ENCODE data around the gene SULT2B1. TPM values are rescaled to one million over a fixed set of nuclear protein-coding genes. Genes with fewer than 3 reads are reported as not detected.
"Not testable (repeated sequence)": the region's sequence is repeated elsewhere in the genome, so short reads cannot be mapped to it uniquely, and the experiment has no call there.

Gene SULT2B1
- total RNA-seq, 2 experiments from 2014 or later: not detected

DNA sequence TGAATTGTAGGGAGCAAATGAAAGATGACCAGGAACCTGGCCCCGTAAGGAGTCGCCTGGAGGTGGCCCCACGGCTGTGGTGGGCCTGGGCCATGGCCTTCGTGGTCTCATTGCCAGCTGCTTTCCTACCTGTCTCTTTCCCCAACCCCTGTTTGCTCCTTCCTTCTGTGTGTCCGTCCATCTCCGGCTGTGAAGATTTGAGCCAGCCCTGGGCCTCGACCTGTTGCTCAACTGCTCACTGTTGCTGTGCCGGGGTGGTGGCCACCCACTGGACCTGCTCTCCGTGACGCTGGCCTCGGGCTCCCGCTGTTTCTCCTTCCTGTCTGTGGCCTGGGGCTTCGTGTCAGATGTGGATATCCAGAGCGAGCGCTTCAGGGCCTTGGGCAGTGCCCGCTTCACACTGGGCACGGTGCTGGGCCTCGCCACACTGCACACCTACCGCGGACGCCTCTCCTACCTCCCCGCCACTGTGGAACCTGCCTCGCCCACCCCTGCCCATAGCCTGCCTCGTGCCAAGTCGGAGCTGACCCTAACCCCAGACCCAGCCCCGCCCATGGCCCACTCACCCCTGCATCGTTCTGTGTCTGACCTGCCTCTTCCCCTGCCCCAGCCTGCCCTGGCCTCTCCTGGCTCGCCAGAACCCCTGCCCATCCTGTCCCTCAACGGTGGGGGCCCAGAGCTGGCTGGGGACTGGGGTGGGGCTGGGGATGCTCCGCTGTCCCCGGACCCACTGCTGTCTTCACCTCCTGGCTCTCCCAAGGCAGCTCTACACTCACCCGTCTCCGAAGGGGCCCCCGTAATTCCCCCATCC, 76.7 kb downstream of the SULT2B1 start:
- Mint-ChIP-seq H3K36me3 (peaks cover 9% of the 10 kb centered on the region), H3K4me3 (no peak overlapping the region), H3K4me1 (ENCODE audit: low read depth) (peaks cover 38% of the 10 kb centered on the region), H3K27ac (no peak overlapping the region), H3K9me3 (no peaks in the 10 kb centered on the region), H3K27me3 (no peaks in the 10 kb centered on the region)
- ChIA-PET CTCF (no interaction called here), POLR2A (no interaction called here)
- intact Hi-C loops (cut with micrococcal nuclease): no loop called here
- no peak for DNase-seq

GRCh38 chr19:48629297-48629598, 77.3 kb downstream of the SULT2B1 start:
- intact Hi-C loops (cut with micrococcal nuclease): no loop called here
- Mint-ChIP-seq H3K9me3 (no peaks in the 10 kb centered on the region), H3K4me1 (ENCODE audit: low read depth) (peaks cover 37% of the 10 kb centered on the region), H3K36me3 (peaks cover 7% of the 10 kb centered on the region), H3K27me3 (no peaks in the 10 kb centered on the region), H3K27ac (no peak overlapping the region), H3K4me3 (no peak overlapping the region)
- CTCF ChIA-PET: no interaction called here
- POLR2A ChIA-PET: no interaction called here
- no peak for DNase-seq

DNA sequence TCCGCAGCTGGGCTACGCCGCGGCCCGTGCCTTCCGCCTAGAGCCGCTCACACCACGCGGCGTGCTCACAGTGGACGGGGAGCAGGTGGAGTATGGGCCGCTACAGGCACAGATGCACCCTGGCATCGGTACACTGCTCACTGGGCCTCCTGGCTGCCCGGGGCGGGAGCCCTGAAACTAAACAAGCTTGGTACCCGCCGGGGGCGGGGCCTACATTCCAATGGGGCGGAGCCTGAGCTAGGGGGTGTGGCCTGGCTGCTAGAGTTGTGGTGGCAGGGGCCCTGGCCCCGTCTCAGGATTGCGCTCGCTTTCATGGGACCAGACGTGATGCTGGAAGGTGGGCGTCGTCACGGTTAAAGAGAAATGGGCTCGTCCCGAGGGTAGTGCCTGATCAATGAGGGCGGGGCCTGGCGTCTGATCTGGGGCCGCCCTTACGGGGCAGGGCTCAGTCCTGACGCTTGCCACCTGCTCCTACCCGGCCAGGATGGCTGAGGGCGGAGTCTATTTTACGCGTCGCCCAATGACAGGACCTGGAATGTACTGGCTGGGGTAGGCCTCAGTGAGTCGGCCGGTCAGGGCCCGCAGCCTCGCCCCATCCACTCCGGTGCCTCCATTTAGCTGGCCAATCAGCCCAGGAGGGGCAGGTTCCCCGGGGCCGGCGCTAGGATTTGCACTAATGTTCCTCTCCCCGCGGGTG, 77.8 kb downstream of the SULT2B1 start:
- CTCF ChIA-PET: no interaction called here
- Mint-ChIP-seq H3K4me1 (ENCODE audit: low read depth) (peaks cover 37% of the 10 kb centered on the region), H3K27ac (no peak overlapping the region), H3K9me3 (no peaks in the 10 kb centered on the region), H3K4me3 (no peak overlapping the region), H3K27me3 (no peaks in the 10 kb centered on the region), H3K36me3 (peaks cover 7% of the 10 kb centered on the region)
- peak; percentile 34 for DNase-seq
- intact Hi-C loops (cut with micrococcal nuclease): no loop called here
- POLR2A ChIA-PET: no interaction called here

DNA sequence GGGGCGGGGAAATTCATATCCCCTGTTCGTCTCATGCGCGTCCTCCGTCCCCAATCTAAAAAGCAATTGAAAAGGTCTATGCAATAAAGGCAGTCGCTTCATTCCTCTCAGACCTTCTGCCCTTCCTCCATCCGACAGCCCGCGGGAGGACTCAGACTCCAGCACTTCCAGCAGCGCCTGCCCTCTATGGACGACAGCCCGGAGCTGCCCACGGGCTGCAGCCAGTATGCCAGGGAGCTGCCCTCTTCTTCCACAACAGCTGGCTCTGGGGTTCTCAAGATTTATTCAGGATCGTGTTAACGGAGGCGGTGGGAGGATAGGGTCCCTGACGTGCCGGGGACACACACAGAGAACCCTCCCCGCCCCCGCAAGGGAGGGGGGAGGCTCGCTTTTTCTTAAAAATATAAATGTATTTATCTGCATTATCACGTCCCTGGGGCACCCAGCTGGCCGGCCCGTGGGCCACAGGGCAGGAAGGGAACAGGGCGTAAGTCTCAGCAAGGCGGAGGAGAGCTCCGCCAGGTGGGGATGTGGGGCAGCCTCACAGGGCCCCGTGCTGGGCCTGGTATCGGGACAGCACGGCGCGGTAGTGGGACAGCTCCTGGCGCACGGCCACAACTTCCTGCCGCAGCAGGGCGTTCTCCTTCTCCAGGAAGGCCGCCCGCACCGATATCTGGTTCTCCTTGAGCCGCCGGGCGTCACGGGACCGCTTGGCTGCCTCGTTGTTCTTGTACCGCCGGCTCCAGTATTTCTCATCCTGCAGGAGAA, 78.5 kb downstream of the SULT2B1 start:
- ChIA-PET CTCF (no interaction called here), POLR2A (no interaction called here)
- peaks cover 7% of the 10 kb centered on the region for H3K36me3 Mint-ChIP-seq
- no peaks in the 10 kb centered on the region for H3K27me3 Mint-ChIP-seq
- peaks cover 36% of the 10 kb centered on the region for H3K4me1 Mint-ChIP-seq (ENCODE audit: low read depth)
- no peak overlapping the region for H3K4me3 Mint-ChIP-seq
- no peak overlapping the region for H3K27ac Mint-ChIP-seq
- H3K9me3 Mint-ChIP-seq: no peaks in the 10 kb centered on the region
- DNase-seq: no peak
- intact Hi-C loops (cut with micrococcal nuclease): no loop called here

DNA sequence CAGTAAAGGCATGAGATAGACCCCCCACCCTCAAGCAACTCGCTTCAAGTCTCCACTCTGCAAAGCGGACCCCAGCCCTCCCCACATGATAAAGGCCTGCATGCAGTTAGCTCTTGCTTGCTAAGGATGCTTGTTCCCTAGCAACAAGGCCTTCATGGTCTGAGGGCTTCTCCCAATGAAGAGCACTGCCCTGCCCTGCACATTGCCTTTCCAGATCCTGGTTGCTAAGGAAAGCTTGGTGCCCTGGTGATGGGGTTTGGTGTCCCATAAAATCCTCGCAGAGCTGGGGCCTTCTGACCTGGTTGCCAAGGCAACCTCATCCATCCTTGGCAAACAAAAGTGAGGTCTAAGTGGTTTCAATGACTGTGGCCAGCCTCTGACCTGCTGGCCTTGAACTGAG, 79.3 kb downstream of the SULT2B1 start:
- POLR2A ChIA-PET: interaction anchor here (0.7 kb wide), 1 partner anchor 12 kb away, joined by 4 read pairs; the partner anchor contains the start of genes RPL18 and SPHK2
- no peak overlapping the region for H3K4me3 Mint-ChIP-seq
- H3K9me3 Mint-ChIP-seq: no peaks in the 10 kb centered on the region
- peak overlapping the region; percentile 23 for H3K27ac Mint-ChIP-seq
- intact Hi-C loops (cut with micrococcal nuclease): no loop called here
- CTCF ChIA-PET: no interaction called here
- H3K36me3 Mint-ChIP-seq: peaks cover 7% of the 10 kb centered on the region
- no peak for DNase-seq
- H3K4me1 Mint-ChIP-seq (ENCODE audit: low read depth): peaks cover 38% of the 10 kb centered on the region
- H3K27me3 Mint-ChIP-seq: no peaks in the 10 kb centered on the region

- CTCF ChIA-PET: interaction anchor here (2.6 kb wide), 1 partner anchor 13 kb away, joined by 12 read pairs; the partner anchor contains the start of gene CA11
- H3K27ac Mint-ChIP-seq: peak overlapping the region; percentile 59
- intact Hi-C loops (cut with micrococcal nuclease); DNase-seq; H3K4me3 Mint-ChIP-seq; H3K36me3 Mint-ChIP-seq; H3K27me3 Mint-ChIP-seq; H3K9me3 Mint-ChIP-seq: not testable (repeated sequence)
- peaks cover 37% of the 10 kb centered on the region for H3K4me1 Mint-ChIP-seq (ENCODE audit: low read depth)
- POLR2A ChIA-PET: interaction anchor here (2.4 kb wide), 1 partner anchor 13 kb away, joined by 10 read pairs; the partner anchor contains the start of genes RPL18 and SPHK2
Measured at GRCh38 chr19:48632286-48632685, 80.3 kb downstream of the SULT2B1 start.

- intact Hi-C loops (cut with micrococcal nuclease): no loop called here
- peak; percentile 29 for DNase-seq
- ChIA-PET CTCF (interaction anchor here (0.5 to 2.6 kb wide), 2 partner anchors 13 to 206 kb away, joined by 3 to 12 read pairs; partner anchors contain the start of gene CA11), POLR2A (interaction anchor here (2.1 to 2.7 kb wide), 3 partner anchors 8 to 14 kb away, joined by 5 to 10 read pairs (median 8); partner anchors contain the start of genes CA11, RPL18 and SPHK2)
- H3K27ac Mint-ChIP-seq: peak overlapping the region; percentile 59
- H3K4me3 Mint-ChIP-seq: no peak overlapping the region
- H3K4me1 Mint-ChIP-seq (ENCODE audit: low read depth): peaks cover 37% of the 10 kb centered on the region
- no peaks in the 10 kb centered on the region for H3K9me3 Mint-ChIP-seq
- H3K36me3 Mint-ChIP-seq: peaks cover 7% of the 10 kb centered on the region
- no peaks in the 10 kb centered on the region for H3K27me3 Mint-ChIP-seq
Measured at GRCh38 chr19:48632692-48633147, 80.7 kb downstream of the SULT2B1 start.

- Mint-ChIP-seq H3K9me3 (no peaks in the 10 kb centered on the region), H3K27me3 (no peaks in the 10 kb centered on the region), H3K27ac (peak overlapping the region; percentile 90), H3K4me3 (peak overlapping the region; percentile 72), H3K36me3 (peaks cover 8% of the 10 kb centered on the region), H3K4me1 (ENCODE audit: low read depth) (peaks cover 44% of the 10 kb centered on the region)
- CTCF ChIA-PET: interaction anchor here (0.5 to 2.6 kb wide), 3 partner anchors 12 to 205 kb away, joined by 3 to 12 read pairs (median 4); partner anchors contain the start of gene CA11
- intact Hi-C loops (cut with micrococcal nuclease): loop anchor here (1.0 to 2.0 kb wide), 4 partner anchors 9 to 331 kb away; partner anchors contain the start of genes FTL, RPL18 and SPHK2
- POLR2A ChIA-PET: interaction anchor here (1.5 to 2.7 kb wide), 4 partner anchors 9 to 17 kb away, joined by 3 to 10 read pairs (median 6); partner anchors contain the start of genes CA11, RPL18 and SPHK2
- no peak for DNase-seq
Measured at GRCh38 chr19:48633148-48634035, 81.4 kb downstream of the SULT2B1 start.

- intact Hi-C loops (cut with micrococcal nuclease): loop anchor here (1.0 to 2.0 kb wide), 4 partner anchors 10 to 331 kb away; partner anchors contain the start of genes FTL, RPL18 and SPHK2
- Mint-ChIP-seq H3K27ac (peak overlapping the region; percentile 90), H3K4me1 (ENCODE audit: low read depth) (peaks cover 50% of the 10 kb centered on the region), H3K36me3 (peaks cover 11% of the 10 kb centered on the region), H3K27me3 (no peaks in the 10 kb centered on the region), H3K4me3 (peak overlapping the region; percentile 72), H3K9me3 (no peaks in the 10 kb centered on the region)
- ChIA-PET POLR2A (interaction anchor here (1.5 to 2.7 kb wide), 4 partner anchors 10 to 17 kb away, joined by 3 to 10 read pairs (median 6); partner anchors contain the start of genes CA11, RPL18 and SPHK2), CTCF (interaction anchor here (1.1 to 2.6 kb wide), 2 partner anchors 12 to 25 kb away, joined by 4 to 12 read pairs; partner anchors contain the start of gene CA11)
- DNase-seq: no peak
Measured at GRCh38 chr19:48634036-48634342, 82.0 kb downstream of the SULT2B1 start.

DNA sequence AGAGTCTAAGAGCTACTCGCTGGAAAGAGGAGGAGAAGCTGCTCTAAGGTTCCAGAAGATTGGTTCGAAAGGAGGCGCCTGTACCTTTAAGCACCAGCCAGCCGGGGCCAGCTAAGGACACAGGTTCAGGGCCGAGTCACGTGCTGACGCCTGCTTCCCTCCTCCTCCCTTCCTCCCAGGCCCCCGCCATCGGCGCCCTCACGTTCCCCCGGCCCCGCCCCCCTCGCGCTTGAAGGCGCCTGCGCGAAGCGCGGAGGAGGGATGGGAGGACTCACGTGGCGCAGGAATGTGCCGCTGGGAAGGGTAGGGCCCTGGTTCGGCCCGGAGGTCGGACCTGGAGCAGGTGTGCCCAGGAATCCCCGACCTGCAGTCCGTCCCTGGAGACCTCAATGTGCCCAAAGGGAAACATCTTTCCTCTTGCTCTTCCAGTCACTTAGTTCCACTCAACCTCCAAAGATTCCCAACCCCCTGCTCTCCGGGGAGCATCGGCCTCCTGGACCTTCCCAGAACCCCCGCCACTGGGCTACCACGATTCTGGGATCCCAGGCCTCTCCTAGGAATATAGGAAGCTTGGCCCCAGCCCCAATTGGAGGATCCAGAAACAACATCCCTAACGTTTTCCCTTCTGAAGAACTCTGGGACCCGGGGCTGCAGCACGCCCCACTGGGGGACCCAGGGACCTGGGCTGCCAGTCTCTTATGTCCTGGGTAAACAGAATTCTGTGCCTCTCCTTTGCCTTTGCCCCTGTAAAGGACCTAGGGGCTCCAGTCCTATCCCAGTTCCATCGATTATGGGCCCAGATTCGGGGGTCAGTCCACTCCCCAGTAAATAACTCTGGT, 82.7 kb downstream of the SULT2B1 start:
- ChIA-PET POLR2A (interaction anchor here (0.6 to 2.7 kb wide), 5 partner anchors 10 to 135 kb away, joined by 3 to 10 read pairs (median 5); partner anchors contain the start of genes CA11, RPL18 and SPHK2), CTCF (interaction anchor here (1.1 to 2.6 kb wide), 2 partner anchors 11 to 26 kb away, joined by 4 to 12 read pairs; partner anchors contain the start of gene CA11)
- Mint-ChIP-seq H3K36me3 (peaks cover 8% of the 10 kb centered on the region), H3K4me3 (peak overlapping the region; percentile 72), H3K9me3 (no peaks in the 10 kb centered on the region), H3K27ac (peak overlapping the region; percentile 90), H3K27me3 (no peaks in the 10 kb centered on the region), H3K4me1 (ENCODE audit: low read depth) (peaks cover 53% of the 10 kb centered on the region)
- DNase-seq: peak; percentile 97
- intact Hi-C loops (cut with micrococcal nuclease): loop anchor here (1.0 to 2.0 kb wide), 4 partner anchors 10 to 330 kb away; partner anchors contain the start of genes FTL, RPL18 and SPHK2

Data from activated CD4-positive, alpha-beta memory T cell treated with anti-CD3 and anti-CD28 coated beads for 36 hours (primary cell).